ENCODE measurements around the gene DRGX. TPM values are rescaled to one million over a fixed set of nuclear protein-coding genes. Genes with fewer than 3 reads are reported as not detected.

DRGX gene
- total and polyA plus RNA-seq, 2 donors (not counting 1 experiment from before 2014, with no cell fraction given) = not detected

DNA sequence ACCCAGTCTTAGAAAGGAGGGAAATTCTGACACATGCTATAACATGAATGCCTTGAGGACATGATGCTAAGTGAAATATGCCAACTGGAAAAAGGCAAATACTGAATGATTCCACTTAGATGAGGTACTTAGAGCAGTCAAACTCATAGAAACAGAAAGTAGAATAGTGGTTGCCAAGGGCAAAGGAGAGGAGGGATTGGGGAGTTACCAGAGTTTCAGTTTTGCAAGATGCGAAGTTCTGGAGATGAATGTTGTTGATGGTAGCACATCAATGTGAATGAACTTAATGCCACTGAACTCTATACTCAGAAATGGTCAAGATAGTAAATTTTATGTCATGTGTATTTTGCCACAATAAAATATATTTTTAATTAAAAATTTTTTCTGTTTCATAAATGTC is 38.9 kb downstream of the DRGX start:
- POLR2A ChIA-PET = no interaction called here
- H3K27ac ChIP-seq (ENCODE audit: low read length in 2 of 2) = no peak overlapping the region
- H3K9me3 ChIP-seq (ENCODE audit: control extremely low read depth in 1 of 3, control insufficient read depth in 2 of 3, insufficient read depth in 1 of 3, low read length in 2 of 3) = peaks cover 0 to 3% (median 0%) of the 10 kb centered on the region in 3 donors
- H3K27me3 ChIP-seq (replicated peaks in 1 of 4; ENCODE audit: control extremely low read depth in 1 of 4, control insufficient read depth in 3 of 4, insufficient read depth in 4 of 4, low read length in 3 of 4) = peaks cover 0 to 2% (median 0%) of the 10 kb centered on the region in 4 experiments
- TF ChIP-seq EZH2 (IDR thresholded peaks at IDR 0.05; ENCODE audit: borderline replicate concordance, insufficient read depth, low read depth, low read length, poor library complexity, severe bottlenecking) = no peak
- TF ChIP-seq, protein P1, sequence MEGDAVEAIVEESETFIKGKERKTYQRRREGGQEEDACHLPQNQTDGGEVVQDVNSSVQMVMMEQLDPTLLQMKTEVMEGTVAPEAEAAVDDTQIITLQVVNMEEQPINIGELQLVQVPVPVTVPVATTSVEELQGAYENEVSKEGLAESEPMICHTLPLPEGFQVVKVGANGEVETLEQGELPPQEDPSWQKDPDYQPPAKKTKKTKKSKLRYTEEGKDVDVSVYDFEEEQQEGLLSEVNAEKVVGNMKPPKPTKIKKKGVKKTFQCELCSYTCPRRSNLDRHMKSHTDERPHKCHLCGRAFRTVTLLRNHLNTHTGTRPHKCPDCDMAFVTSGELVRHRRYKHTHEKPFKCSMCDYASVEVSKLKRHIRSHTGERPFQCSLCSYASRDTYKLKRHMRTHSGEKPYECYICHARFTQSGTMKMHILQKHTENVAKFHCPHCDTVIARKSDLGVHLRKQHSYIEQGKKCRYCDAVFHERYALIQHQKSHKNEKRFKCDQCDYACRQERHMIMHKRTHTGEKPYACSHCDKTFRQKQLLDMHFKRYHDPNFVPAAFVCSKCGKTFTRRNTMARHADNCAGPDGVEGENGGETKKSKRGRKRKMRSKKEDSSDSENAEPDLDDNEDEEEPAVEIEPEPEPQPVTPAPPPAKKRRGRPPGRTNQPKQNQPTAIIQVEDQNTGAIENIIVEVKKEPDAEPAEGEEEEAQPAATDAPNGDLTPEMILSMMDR (IDR thresholded peaks at IDR 0.05) = no peak
- no CpG with 5 or more reads among the region's 1 CpG for WGBS (ENCODE audit: insufficient coverage)
- H3K79me2 ChIP-seq (ENCODE audit: control insufficient read depth, insufficient read depth, low read length) = no peaks in the 10 kb centered on the region
- H3K4me3 Mint-ChIP-seq = no peak overlapping the region
- peaks cover under 1% of the 10 kb centered on the region for H3K4me1 Mint-ChIP-seq
- no peak overlapping the region for H3K4me3 ChIP-seq (ENCODE audit: control extremely low read depth in 1 of 5, extremely low read depth in 1 of 5, insufficient read depth in 1 of 5, low read depth in 2 of 5, low read length in 4 of 5)
- intact Hi-C loops (cut with micrococcal nuclease) = no loop called here
- H4K20me1 ChIP-seq (ENCODE audit: control insufficient read depth, insufficient read depth, low read length, poor library complexity, severe bottlenecking) = no peaks in the 10 kb centered on the region
- H3K4me2 ChIP-seq (replicated peaks; ENCODE audit: low read depth, low read length, poor library complexity, severe bottlenecking) = no peak overlapping the region
- H3K9ac ChIP-seq (ENCODE audit: low read length) = no peak overlapping the region
- H3K4me1 ChIP-seq (ENCODE audit: control insufficient read depth in 2 of 2, insufficient read depth in 2 of 2, low read length in 2 of 2) = peaks cover 0 to 2% of the 10 kb centered on the region in 2 donors
- no peak overlapping the region for H3K27ac Mint-ChIP-seq
- H2AFZ ChIP-seq (ENCODE audit: insufficient read depth, low read depth, low read length, poor library complexity, severe bottlenecking) = no peak overlapping the region
- peaks cover 8% of the 10 kb centered on the region for H3K27me3 Mint-ChIP-seq
- CTCF ChIA-PET = no interaction called here
- ATAC-seq (ENCODE audit: low read depth) (no peak), DNase-seq (no peak)
- no peaks in the 10 kb centered on the region for H3K36me3 ChIP-seq (replicated peaks in 1 of 2; ENCODE audit: control extremely low read depth in 1 of 2, control insufficient read depth in 1 of 2, extremely low read depth in 1 of 2, insufficient read depth in 2 of 2, low read length in 1 of 2)
- H3K9me3 Mint-ChIP-seq (ENCODE audit: insufficient read depth) = no peaks in the 10 kb centered on the region

DNA sequence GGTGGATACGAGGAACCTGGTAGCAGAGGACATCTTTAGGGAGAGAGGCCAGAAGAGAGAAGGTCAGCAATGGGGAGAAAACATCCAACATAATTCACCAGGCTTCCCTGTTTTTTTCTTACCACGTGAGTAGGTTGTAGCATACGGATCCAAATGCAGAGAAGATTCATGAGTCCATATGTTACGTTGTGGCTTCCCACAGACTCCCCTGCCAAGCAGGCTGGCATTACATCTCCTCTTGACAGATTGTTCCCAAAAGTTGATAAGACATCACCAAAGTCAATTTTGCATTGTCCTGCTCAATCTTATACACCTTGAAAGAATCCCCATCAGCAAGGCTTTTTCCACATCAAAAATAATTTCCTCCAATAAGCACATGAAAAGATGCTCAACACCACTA is 39.7 kb downstream of the DRGX start:
- H3K9me3 Mint-ChIP-seq (ENCODE audit: insufficient read depth) = no peaks in the 10 kb centered on the region
- no peaks in the 10 kb centered on the region for H3K36me3 ChIP-seq (replicated peaks in 1 of 2; ENCODE audit: control extremely low read depth in 1 of 2, control insufficient read depth in 1 of 2, extremely low read depth in 1 of 2, insufficient read depth in 2 of 2, low read length in 1 of 2)
- no peaks in the 10 kb centered on the region for H3K79me2 ChIP-seq (ENCODE audit: control insufficient read depth, insufficient read depth, low read length)
- ChIA-PET CTCF (no interaction called here), POLR2A (no interaction called here)
- intact Hi-C loops (cut with micrococcal nuclease) = no loop called here
- H2AFZ ChIP-seq (ENCODE audit: insufficient read depth, low read depth, low read length, poor library complexity, severe bottlenecking) = no peak overlapping the region
- H3K27ac Mint-ChIP-seq = no peak overlapping the region
- H3K9me3 ChIP-seq (ENCODE audit: control extremely low read depth in 1 of 3, control insufficient read depth in 2 of 3, insufficient read depth in 1 of 3, low read length in 2 of 3) = peaks cover 0 to 3% (median 0%) of the 10 kb centered on the region in 3 donors
- H3K4me1 ChIP-seq (ENCODE audit: control insufficient read depth in 2 of 2, insufficient read depth in 2 of 2, low read length in 2 of 2) = no peaks in the 10 kb centered on the region
- no peak overlapping the region for H3K4me3 Mint-ChIP-seq
- DNase-seq (no peak), ATAC-seq (ENCODE audit: low read depth) (no peak)
- no peaks in the 10 kb centered on the region for H3K4me1 Mint-ChIP-seq
- no peak overlapping the region for H3K9ac ChIP-seq (ENCODE audit: low read length)
- no peak overlapping the region for H3K4me2 ChIP-seq (replicated peaks; ENCODE audit: low read depth, low read length, poor library complexity, severe bottlenecking)
- H3K27me3 Mint-ChIP-seq = peaks cover 8% of the 10 kb centered on the region
- peaks cover 0 to 2% (median 0%) of the 10 kb centered on the region in 4 experiments for H3K27me3 ChIP-seq (replicated peaks in 1 of 4; ENCODE audit: control extremely low read depth in 1 of 4, control insufficient read depth in 3 of 4, insufficient read depth in 4 of 4, low read length in 3 of 4)
- TF ChIP-seq EZH2 (IDR thresholded peaks at IDR 0.05; ENCODE audit: borderline replicate concordance, insufficient read depth, low read depth, low read length, poor library complexity, severe bottlenecking) = no peak
- TF ChIP-seq, protein P1 (IDR thresholded peaks at IDR 0.05) = no peak
- no peak overlapping the region for H3K4me3 ChIP-seq (ENCODE audit: control extremely low read depth in 1 of 5, extremely low read depth in 1 of 5, insufficient read depth in 1 of 5, low read depth in 2 of 5, low read length in 4 of 5)
- H3K27ac ChIP-seq (ENCODE audit: low read length in 2 of 2) = no peak overlapping the region
- WGBS (ENCODE audit: insufficient coverage) = 100% methylated on average over 2 of the region's 4 CpGs
- no peaks in the 10 kb centered on the region for H4K20me1 ChIP-seq (ENCODE audit: control insufficient read depth, insufficient read depth, low read length, poor library complexity, severe bottlenecking)

Measured in B cell (primary cell).